NT2/D1 (cell line): Measurements from ENCODE around the gene PRKAR1A.

Experiments
- SUZ12 ChIP-seq: IDR thresholded peaks from 2 replicates; pipeline ENCODE4 v1.6.1; 2011; ENCODE audit not compliant: insufficient read length, insufficient read depth; ENCODE audit errors: extremely low read depth
- YY1 ChIP-seq: IDR thresholded peaks from 2 replicates; pipeline ENCODE4 v1.6.1; 2011; ENCODE audit not compliant: insufficient read length, insufficient read depth
- ZNF274 ChIP-seq: IDR thresholded peaks from 2 replicates; pipeline ENCODE4 v1.6.1; 2011; ENCODE audit warnings: mild to moderate bottlenecking, low read depth, low read length

DNA sequence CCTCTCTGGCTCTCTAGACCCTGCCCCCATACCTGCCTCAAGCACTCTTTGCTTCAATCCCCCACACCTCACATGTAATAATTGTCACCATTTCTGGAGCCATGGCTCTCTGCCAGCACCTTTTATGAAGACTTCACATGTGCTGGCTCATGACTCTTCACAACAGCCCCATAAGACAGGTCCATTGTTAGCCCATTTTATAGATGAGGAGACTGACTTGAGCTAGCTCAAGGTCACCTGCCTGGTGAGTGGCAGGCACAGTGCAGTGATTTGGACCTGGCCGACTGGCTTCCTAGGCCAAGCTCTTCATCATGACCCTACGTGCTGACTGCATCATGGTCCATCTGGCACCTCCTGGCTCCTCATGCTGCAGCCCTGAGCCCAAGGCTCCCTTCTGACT is 63.9 kb downstream of the PRKAR1A start:
- TF ChIP-seq ZNF274 (no peak), YY1 (no peak), SUZ12 (no peak)
